Erythroblast (primary cell): ENCODE data around the gene MYH6.

ENCODE experiments used
- DNase-seq, 2 experiments: peaks; one replicate each; lab custom pipeline; 2025; lab: John Stamatoyannopoulos, UW
- GATA1 ChIP-seq: IDR thresholded peaks from 2 replicates; pipeline ENCODE4 v1.6.1; 2011; ENCODE audit warnings: low read depth, mild to moderate bottlenecking, control low read depth, low read length, moderate library complexity
- POLR2A ChIP-seq: IDR thresholded peaks from 2 replicates; pipeline ENCODE4 v1.6.1; 2011; ENCODE audit warnings: mild to moderate bottlenecking, low read length

MYH6 gene

DNA sequence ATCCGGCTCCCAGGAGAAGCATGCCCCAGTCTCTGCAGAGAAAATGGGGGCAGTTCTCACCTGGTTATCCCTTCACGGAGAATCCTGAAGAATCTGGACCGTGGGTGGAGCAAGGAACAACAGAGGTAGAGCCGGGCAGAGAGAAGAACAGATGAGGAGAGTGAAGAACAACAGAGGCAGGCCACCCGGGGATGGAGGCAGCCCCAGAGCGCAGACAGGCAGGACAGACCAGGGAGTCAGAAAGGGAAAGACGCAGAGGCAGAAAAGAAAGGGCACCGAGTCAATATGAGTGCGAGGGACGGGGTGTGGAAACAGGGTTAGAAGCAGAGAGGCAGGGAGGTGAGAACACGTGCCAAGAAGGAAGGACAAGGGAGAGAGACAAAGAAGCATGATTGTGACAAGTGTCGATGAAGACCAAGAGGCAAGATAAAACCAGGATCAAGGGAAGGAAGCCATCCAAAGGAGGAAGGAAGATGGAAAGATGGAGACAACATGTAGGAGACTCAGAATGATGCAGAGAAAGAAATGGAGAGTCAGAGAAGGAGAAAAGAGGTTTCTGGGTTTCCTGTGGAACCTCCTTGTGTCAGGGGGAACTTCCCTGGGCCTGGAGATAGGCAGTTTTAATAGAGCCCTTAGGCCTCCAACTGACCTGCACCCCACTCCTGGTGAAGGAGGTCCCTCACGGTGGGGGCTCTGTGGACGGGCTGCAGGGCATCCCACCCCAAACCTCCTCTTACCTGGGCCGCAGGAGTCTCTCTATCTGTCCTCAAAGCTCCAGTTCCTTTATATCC, at the start of gene MYH6:
TSS of gene MYH6 (minus strand) at position 758 of the 791 bp plus-strand sequence. CDS start 1,050 bp downstream, outside the sequence.
- TF ChIP-seq POLR2A (no peak), GATA1 (no peak)
- no peak for DNase-seq

DNA sequence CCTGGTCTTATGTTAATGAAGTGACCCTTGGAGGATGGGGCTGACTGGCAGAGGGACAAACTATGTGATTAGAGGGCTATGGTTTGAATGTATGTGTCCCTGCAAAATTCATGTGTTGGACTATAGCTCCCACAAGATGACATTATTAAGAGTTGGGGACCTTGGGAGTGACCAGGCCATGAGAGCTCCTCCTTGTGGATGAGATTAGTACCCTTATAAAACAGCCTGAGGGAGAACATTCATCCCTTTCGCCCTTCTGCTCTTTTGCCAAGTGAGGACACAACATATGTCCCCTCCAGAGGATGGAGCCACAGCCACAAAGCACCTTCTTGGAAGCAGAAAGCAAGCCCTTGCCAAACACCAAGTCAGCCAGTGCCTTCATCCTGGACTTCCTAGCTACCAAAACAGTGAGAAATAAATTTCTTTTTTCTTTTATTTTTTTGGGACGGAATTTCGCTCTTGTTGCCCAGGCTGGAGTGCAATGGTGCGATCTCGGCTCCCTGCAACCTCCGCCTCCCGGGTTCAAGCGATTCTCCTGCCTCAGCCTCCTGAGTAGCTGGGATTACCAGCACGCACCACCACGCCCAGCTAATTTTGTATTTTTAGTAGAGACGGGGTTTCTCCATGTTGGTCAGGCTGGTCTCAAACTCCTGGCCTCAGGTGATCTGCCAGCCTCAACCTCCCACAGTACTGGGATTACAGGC, 49.0 kb upstream of the MYH6 start:
- DNase-seq = peak; percentile 45

DNA sequence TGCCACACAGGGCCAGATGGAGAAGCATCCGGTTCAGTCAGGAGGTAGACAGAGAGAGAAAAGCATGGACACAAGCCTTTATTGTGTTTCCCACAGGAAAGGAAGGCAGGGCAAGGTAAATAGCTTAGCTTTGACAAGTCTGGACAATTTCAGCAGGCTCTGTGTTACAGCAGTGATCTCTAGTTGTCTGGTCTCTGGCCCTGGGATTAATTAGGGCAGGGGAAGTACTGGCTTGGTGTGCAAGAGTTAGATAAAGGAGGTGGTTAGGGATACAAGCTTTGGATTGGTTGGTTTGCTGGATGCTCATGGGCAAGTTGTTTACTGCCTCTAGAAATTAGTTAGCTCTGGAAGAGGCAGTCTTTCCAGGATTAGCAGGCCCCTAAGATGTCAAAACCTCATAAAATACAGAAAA, 46.4 kb upstream of the MYH6 start:
- TF ChIP-seq POLR2A = peak; percentile 44
- TF ChIP-seq GATA1 = no peak
- peak; percentile 83 to 92 for DNase-seq

DNA sequence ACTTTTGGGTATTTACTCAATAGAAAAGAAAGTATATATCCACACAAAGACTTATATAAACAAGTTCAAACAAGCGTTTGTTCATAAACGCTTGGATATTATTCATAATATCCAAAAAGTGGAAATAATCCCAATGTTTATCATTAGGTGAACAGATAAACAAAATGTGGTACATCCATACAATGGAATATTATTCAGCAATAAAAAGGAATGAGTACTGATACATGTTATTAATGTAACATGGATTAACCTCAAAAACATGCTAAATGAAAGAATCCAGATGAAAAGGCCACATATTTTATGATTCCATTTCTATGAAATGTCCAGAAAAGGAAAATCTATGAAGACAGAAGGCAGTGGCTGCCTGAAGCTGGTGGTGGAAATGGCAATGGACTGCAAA, 44.2 kb upstream of the MYH6 start:
- no peak for TF ChIP-seq POLR2A
- TF ChIP-seq GATA1 = no peak
- DNase-seq = no peak

DNA sequence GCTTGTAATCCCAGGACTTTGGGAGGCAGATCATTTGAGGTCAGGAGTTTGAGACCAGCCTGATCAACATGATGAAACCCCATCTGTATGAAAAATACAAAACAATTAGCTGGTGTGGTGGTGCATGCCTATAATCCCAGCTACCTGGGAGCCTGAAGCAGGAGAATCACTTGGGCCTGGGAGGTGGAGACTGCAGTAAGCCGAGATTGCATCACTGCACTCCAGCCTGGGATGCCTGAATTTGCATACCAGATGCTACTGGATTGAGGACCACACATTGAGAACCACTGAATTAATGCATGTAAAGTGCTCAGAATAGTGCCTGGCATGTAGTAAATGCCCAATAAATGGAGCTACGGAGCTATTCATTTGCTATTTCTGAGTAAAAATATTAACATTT, 42.3 kb upstream of the MYH6 start:
- DNase-seq = no peak

DNA sequence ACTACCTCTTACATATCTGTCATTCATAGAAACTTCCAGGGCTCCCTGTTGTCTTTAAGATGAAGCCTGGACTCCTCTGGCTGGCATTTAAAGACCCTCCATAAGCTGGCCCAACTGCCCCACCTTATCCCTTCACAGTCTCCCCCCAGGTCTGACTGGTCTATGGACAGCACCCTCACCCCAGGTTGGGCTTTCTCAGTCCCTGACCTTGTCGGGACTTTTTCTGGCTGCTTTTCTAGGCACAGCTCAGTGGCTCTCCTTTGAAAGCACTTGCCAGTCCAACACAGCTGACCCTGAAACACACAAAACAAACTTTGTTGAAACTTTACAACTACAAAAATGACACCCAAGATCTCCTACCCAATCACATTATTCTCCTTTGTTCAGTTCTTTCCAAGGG, 41.2 kb upstream of the MYH6 start:
- TF ChIP-seq POLR2A (no peak), GATA1 (no peak)
- DNase-seq = no peak

More for the DNA sequence above, 42.3 kb upstream of the MYH6 start:
- TF ChIP-seq GATA1 = no peak

DNA sequence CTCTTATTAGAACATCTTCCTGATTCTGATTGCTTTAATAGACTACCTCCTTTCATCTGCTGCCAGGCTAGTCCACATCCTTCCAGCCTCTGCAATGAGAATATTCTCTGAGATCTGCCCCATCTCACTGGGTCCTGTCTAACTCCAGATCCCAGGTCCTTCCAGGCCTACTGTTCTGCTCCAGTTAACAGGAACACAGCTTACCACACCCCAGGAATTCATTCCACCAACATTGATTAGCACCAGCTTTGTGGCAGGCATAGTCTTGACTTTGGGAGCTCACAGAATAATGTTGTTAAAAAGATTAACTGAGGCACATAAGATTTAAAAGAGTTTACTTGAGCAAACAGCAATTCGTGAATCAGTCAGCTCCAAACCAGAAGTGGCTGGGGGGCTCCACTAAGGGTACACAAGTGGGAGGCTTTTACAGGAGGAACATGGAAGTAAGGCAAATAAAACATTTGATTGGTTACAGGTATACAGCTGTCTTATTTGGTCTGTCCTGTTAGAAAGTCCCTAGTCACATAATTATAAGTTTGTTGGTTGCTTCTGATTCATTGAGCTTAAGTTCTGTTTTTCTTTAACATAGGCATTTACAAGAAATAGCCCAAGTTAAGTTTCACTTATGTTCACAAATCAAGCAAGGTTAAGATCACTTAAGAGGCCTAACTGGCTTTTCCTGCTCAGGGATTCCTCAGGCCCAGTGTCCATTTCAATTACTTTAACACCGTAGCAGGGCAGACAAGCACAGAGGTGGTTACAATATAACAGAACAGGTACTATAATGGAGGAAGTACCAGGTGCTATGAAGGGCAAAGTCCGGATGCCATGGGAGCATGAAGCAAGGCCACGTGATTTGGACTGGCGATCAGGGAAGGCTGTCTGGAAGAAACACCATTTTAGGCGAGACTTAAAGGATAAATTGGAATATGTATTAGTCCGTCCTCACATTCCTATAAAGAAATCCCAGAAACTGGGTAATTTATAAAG, 39.6 kb upstream of the MYH6 start:
- no peak for DNase-seq
- no peak for TF ChIP-seq POLR2A
- TF ChIP-seq GATA1 = no peak

DNA sequence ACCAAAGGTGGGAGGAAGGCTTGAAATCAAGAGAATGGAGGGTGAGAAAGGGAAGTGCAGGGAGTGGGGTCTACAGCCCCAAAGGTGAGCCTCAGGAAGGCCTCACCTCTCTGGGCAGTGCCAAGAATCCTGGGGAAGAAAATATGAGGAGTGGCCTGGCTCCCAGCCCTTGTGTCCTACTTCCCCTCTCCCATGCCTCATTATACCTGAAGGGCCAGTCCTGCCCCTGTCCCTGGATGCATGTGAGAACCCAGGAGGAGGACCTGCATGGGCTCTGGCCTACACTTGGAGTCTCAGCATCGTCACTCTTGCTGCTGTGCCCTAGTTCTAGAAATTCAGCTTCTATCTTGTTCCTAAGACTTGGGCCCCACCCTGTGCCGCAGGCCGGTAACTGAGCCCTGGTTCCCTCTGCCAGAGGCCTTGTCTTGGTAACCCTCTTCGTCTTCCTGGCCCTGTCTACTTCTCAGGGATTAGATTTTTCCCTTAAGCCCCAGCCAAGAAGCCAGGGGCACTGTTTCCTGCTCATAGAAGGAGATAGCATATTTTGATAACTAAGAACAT, 38.3 kb upstream of the MYH6 start:
- TF ChIP-seq POLR2A = no peak
- TF ChIP-seq GATA1 = no peak
- DNase-seq = no peak

DNA sequence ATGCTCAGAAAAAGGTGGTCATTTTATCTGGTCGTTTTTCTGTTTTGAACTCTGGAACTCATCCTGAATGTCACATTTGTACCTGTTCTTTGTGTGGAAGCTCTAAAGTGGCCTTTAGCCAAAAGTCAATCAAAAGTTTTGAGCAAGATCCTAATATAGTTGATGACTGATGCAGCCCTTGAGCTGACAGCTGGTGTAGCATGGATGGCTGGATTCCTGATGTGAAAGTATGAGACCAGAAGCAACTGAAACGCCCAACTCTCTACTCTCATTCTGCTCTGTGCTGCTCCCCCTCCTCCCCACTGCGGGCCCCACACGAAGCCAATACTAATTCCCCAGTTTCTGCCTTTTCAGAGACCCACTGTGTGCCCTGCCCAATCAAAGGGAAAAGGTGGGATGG, 37.7 kb upstream of the MYH6 start:
- TF ChIP-seq GATA1 = no peak
- no peak for TF ChIP-seq POLR2A
- DNase-seq = no peak

DNA sequence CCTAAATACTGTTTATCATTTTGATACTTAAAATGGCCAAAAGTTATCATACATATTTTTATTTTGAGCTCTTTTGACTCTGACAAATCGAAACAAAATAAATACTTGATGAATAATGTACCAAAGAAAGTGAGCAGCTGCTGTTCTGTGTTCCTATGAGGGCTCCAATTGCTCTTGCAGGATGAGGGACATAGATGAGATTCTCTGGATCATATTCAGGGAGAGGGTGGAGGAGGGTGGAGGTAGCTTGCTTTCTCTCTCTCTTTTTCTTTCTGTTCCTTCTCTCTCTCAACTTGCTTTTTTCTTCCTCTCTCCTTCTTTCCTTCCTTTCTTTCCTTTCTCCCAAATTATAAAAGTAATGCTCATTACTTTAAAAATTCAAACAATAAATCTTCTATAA, 36.2 kb upstream of the MYH6 start:
- no peak for DNase-seq
- TF ChIP-seq GATA1 = no peak
- TF ChIP-seq POLR2A = no peak

DNA sequence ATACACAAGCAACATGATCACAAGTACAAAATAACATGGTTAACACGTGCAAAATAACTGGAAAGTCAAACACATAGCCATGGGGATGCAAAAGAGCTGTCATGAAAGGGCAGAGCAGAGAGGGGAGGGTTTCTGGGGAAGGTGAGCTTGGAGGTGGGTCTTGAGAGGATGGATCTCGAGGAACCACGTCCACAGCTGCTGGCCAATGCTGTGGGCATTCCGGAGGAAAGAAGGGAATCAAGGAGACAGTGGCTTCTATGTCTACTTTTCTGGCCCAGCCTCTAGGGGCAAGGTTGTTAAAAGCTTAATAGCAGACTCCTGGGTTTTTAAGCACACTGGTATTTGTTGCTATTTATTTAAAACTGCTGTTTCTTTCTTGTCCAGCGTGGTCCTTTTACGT, 35.8 kb upstream of the MYH6 start:
- TF ChIP-seq GATA1 (no peak), POLR2A (no peak)
- no peak for DNase-seq

DNA sequence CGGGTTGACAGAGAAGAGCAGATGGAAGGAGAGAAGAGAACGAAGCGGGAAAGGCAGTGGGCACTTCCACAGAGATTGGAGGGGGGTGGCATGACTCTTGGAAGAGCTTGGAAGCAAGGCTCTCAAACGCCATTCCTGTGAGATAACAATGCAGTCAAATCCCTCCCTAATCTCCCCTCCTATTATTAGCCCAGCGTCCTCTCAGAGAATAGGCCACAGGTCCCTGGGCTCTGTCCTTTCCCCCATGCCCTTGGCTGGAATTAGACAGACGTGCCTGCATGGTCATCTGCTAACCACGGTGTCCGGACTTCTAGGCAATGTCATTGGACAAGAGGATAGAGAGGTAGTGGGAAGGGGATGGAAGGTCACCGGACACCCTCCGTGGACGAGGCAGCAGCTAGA, 35.3 kb upstream of the MYH6 start:
- TF ChIP-seq GATA1 (no peak), POLR2A (no peak)
- no peak for DNase-seq

DNA sequence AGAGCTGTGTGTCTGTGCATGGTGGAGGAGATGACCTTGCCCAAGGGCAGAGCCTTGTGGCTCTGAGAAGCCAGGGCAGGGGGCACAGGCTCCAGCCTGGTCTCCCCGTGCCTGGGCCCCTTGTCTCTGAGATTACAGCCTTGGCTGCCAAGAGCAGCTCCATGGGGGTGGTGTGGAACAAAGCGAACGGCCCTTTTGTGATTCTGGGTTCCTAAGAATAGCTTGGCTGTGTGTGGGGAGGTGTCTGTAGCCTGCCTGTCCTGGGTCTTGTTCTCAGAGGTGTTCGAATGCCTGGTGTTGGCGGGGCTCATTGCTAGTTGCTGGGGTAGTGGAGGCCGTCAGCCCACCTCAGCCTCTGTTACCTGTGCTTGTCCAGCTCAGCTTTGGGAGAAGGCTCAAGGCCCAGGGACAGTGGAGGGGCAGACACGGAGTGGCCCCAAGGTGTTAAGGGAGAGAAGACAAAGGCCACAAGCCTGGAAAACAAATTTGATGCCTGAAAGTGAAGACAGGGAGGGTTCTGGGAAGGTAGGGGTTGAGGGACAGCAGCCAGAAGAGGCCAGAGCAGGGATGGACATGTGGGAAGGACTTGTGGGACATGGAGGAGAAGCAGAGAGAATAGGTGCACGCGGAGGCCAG, 34.8 kb upstream of the MYH6 start:
- TF ChIP-seq GATA1 (no peak), POLR2A (no peak)
- no peak for DNase-seq

DNA sequence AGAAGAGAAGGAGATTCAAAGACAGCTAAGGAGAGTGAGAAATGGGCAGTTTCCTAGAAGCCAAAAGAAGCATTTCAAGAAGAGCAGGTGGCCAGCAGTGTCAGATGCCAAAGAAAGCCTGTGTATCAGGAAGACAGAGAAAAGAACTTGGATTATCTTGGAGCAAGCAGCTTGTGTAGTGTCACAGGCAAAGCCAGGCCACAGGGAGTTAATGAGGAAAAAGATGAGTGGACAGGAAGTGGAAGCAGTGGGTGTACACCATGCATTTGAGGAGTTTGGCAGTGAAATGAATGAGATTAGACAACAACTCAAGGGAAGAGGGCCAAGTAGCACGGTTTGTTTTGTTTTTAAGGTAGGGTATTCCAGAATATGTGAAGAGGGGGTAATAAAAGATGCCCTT, 33.0 kb upstream of the MYH6 start:
- TF ChIP-seq POLR2A = no peak
- no peak for TF ChIP-seq GATA1
- no peak for DNase-seq
